Endothelial cell of umbilical vein (primary cell): ENCODE results near the gene MAPK13. TPM values are rescaled to one million over a fixed set of nuclear protein-coding genes. Genes with fewer than 3 reads are reported as not detected.

Experiments
- BruUV-seq: library from RNA; stranded (reverse); fragments of 400-500 nt; replicated peaks from 2 replicates; lab custom pipeline; 2021; lab: Mats Ljungman, UMichigan
- CTCF ChIA-PET: fragments of 300-600, 350-600 bp; sonication (Branson Sonifier 250); formaldehyde crosslinking; loops from one replicate; lab custom pipeline; 2021; ENCODE audit warnings: antibody characterized with exemption, inconsistent platforms; lab: Charles Lee
- POLR2A ChIA-PET: fragments of 300-600, 350-600 bp; sonication (Branson Sonifier 250); formaldehyde crosslinking; loops from one replicate; lab custom pipeline; 2021; ENCODE audit warnings: antibody characterized with exemption, inconsistent platforms; lab: Charles Lee
- DNase-seq: peaks from one replicate; pipeline ENCODE4 v3.0.0-alpha.2; 2011; ENCODE audit warnings: low read depth, low spot score
- FAIRE-seq: peaks from 2 replicates; lab custom pipeline; 2011; peaks lifted over from hg19 to GRCh38; lab: Jason Lieb, UNC
- H2AFZ ChIP-seq: 2 replicates; pipeline ENCODE4 v1.6.0; 2012; ENCODE audit warnings: low read depth, low read length, control low read depth, inconsistent platforms
- H3K27ac ChIP-seq: 2 replicates; pipeline ENCODE4 v1.5.1; 2011; ENCODE audit warnings: low read depth, mild to moderate bottlenecking, control low read depth, low read length, moderate library complexity; ENCODE audit not compliant: insufficient read depth
- H3K27me3 ChIP-seq, 2 experiments: 2 replicates each; pipeline versions ENCODE4 v1.6.0 to v1.6.1; 2011; ENCODE audit warnings: low read length in 2 of 2, mixed read lengths in 1 of 2; ENCODE audit not compliant: control insufficient read depth in 2 of 2, insufficient read depth in 2 of 2
- H3K36me3 ChIP-seq, 2 experiments: 2 replicates in 1 of 2; 3 replicates in 1 of 2; pipeline ENCODE4 v1.5.1; 2011; ENCODE audit warnings: low read length in 2 of 2, mild to moderate bottlenecking in 1 of 2, moderate library complexity in 1 of 2; ENCODE audit not compliant: control insufficient read depth in 2 of 2, insufficient read depth in 2 of 2; ENCODE audit errors: extremely low read depth in 1 of 2
- H3K4me1 ChIP-seq: 3 replicates; pipeline ENCODE4 v1.5.1; 2011; ENCODE audit warnings: mild to moderate bottlenecking, low read length; ENCODE audit not compliant: control insufficient read depth, insufficient read depth; ENCODE audit errors: extremely low read depth
- H3K4me2 ChIP-seq: 2 replicates; pipeline ENCODE4 v1.6.1; 2011; ENCODE audit warnings: low read length, control low read depth, mixed read lengths; ENCODE audit not compliant: insufficient read depth
- H3K4me3 ChIP-seq, 3 experiments: fragments of 200-600 bp in 1 of 3; sonication (generic), shearing (Covaris generic) in 1 of 3; replicated peaks in 1 of 3; 2 replicates each; pipeline ENCODE4 v1.5.1; 2011 to 2016; ENCODE audit warnings: control low read depth in 3 of 3, low read length in 3 of 3, mild to moderate bottlenecking in 2 of 3, inconsistent platforms in 1 of 3, low read depth in 1 of 3, moderate library complexity in 1 of 3; ENCODE audit not compliant: insufficient read depth in 1 of 3
- H3K79me2 ChIP-seq: 2 replicates; pipeline ENCODE4 v1.6.0; 2012; ENCODE audit warnings: low read length, inconsistent platforms; ENCODE audit not compliant: control insufficient read depth, insufficient read depth
- H3K9ac ChIP-seq: replicated peaks from 2 replicates; pipeline ENCODE3; 2011; ENCODE audit warnings: low read length, control low read depth; ENCODE audit not compliant: insufficient read depth; ENCODE audit errors: extremely low read depth
- H3K9me1 ChIP-seq: replicated peaks from 3 replicates; pipeline ENCODE4 v1.6.0; 2011; ENCODE audit warnings: mild to moderate bottlenecking, low read length; ENCODE audit not compliant: control insufficient read depth, insufficient read depth; ENCODE audit errors: extremely low read depth
- H3K9me3 ChIP-seq: replicated peaks from 2 replicates; pipeline ENCODE4 v1.5.1; 2012; ENCODE audit warnings: low read length, inconsistent platforms; ENCODE audit not compliant: control insufficient read depth, insufficient read depth
- H4K20me1 ChIP-seq: replicated peaks from 2 replicates; pipeline ENCODE3; 2011; ENCODE audit warnings: mild to moderate bottlenecking, low read length; ENCODE audit not compliant: control insufficient read depth, insufficient read depth; ENCODE audit errors: extremely low read depth
- FOS ChIP-seq: IDR thresholded peaks from 2 replicates; pipeline ENCODE4 v1.6.1; 2011; ENCODE audit warnings: mild to moderate bottlenecking, low read length, moderate library complexity, borderline replicate concordance; ENCODE audit not compliant: insufficient read depth
- GATA2 ChIP-seq: IDR thresholded peaks from 2 replicates; pipeline ENCODE4 v1.7.0; 2011; ENCODE audit warnings: low read depth, mild to moderate bottlenecking, moderate library complexity, mixed read lengths, low read length; ENCODE audit not compliant: insufficient read length, insufficient read depth
- JUN ChIP-seq: IDR thresholded peaks from 2 replicates; pipeline ENCODE4 v1.6.1; 2011; ENCODE audit warnings: borderline replicate concordance, low read depth; ENCODE audit not compliant: insufficient read length, insufficient read depth
- MYC ChIP-seq: IDR thresholded peaks from one replicate; pipeline ENCODE4 v1.6.1; 2011; ENCODE audit warnings: mild to moderate bottlenecking, low read depth, low read length
- dilution Hi-C: fragments of 300-500 bp; cut with MboI; formaldehyde crosslinking; loops from one replicate; pipeline ENCODE4 v1.15.0; 2019; ENCODE audit warnings: low sequenced_read_pairs; ENCODE audit not compliant: extremely low pct_ligation_motif_present
- intact Hi-C: fragments of 100-400 bp; cut with micrococcal nuclease; formaldehyde crosslinking; loops from one replicate; pipeline ENCODE4 v1.10.0; 2022
- polyA plus RNA-seq, 4 experiments: library from polyadenylated mRNA; depleted of rRNA in 3 of 4; stranded (reverse) in 3 of 4; unstranded in 1 of 4; fragments of >200 nt; gene quantifications; 2 replicates each; pipeline versions ENCODE4 v1.2.1 to v1.2.3, GENCODE V29; 2011 to 2012; ENCODE audit warnings: missing spikeins in 1 of 4
- total RNA-seq: library from RNA; stranded (reverse); gene quantifications from 2 replicates; pipeline ENCODE4 v1.2.3, GENCODE V29; 2021

Gene MAPK13
- total and polyA plus RNA-seq, 2 donors (not counting 3 experiments of a cell fraction or from before 2014, with no cell fraction given) = 9.0 to 11.6 TPM

GRCh38 chr6:36120979-36121786 lies 9.1 kb upstream of the MAPK13 start:
- BruUV-seq = no TSS peak
- CTCF ChIA-PET = interaction anchor here (0.6 to 3.9 kb wide), 17 partner anchors 8 to 244 kb away, joined by 3 to 25 read pairs (median 3); no protein-coding TSS in a partner anchor
- no peaks in the 10 kb centered on the region for H3K36me3 ChIP-seq
- H3K27ac ChIP-seq = no peak overlapping the region
- intact Hi-C loops (no loop called here), dilution Hi-C loops (no loop called here)
- POLR2A ChIA-PET = interaction anchor here (1.9 kb wide), 1 partner anchor 10 kb away, joined by 8 read pairs; no protein-coding TSS in a partner anchor
- H3K79me2 ChIP-seq = no peaks in the 10 kb centered on the region
- H4K20me1 ChIP-seq = no peaks in the 10 kb centered on the region
- H3K9me1 ChIP-seq = no peaks in the 10 kb centered on the region
- no peak overlapping the region for H2AFZ ChIP-seq
- no peaks in the 10 kb centered on the region for H3K9me3 ChIP-seq
- no peak overlapping the region for H3K4me2 ChIP-seq
- DNase-seq = peak; percentile 63
- no peak overlapping the region for H3K4me3 ChIP-seq
- H3K9ac ChIP-seq = no peak overlapping the region
- TF ChIP-seq FOS = peak; percentile 17
- TF ChIP-seq JUN = no peak
- no peak for TF ChIP-seq GATA2
- TF ChIP-seq MYC = peak; percentile 26
- peaks cover 18% of the 10 kb centered on the region for H3K4me1 ChIP-seq
- FAIRE-seq = peak; percentile 80
- H3K27me3 ChIP-seq = no peaks in the 10 kb centered on the region

- H3K9me3 ChIP-seq = no peaks in the 10 kb centered on the region
- no peak overlapping the region for H3K4me2 ChIP-seq
- DNase-seq (no peak), FAIRE-seq (no peak)
- no peaks in the 10 kb centered on the region for H3K9me1 ChIP-seq
- no peaks in the 10 kb centered on the region for H3K27me3 ChIP-seq
- POLR2A ChIA-PET = interaction anchor here (1.9 kb wide), 1 partner anchor 9 kb away, joined by 8 read pairs; no protein-coding TSS in a partner anchor
- no peaks in the 10 kb centered on the region for H3K79me2 ChIP-seq
- no peak overlapping the region for H3K4me3 ChIP-seq
- TF ChIP-seq JUN (no peak), MYC (no peak)
- CTCF ChIA-PET = interaction anchor here (0.6 to 3.9 kb wide), 17 partner anchors 9 to 238 kb away, joined by 3 to 25 read pairs (median 3); no protein-coding TSS in a partner anchor
- no peak overlapping the region for H2AFZ ChIP-seq
- dilution Hi-C loops (no loop called here), intact Hi-C loops (no loop called here)
- H3K4me1 ChIP-seq = peaks cover 25% of the 10 kb centered on the region
- no peak overlapping the region for H3K27ac ChIP-seq
- H3K36me3 ChIP-seq = no peaks in the 10 kb centered on the region
- BruUV-seq = no TSS peak
- H3K9ac ChIP-seq = no peak overlapping the region
- H4K20me1 ChIP-seq = no peaks in the 10 kb centered on the region
These were observed 8.4 kb upstream of the MAPK13 start for GRCh38 chr6:36121787-36122494.
